Measurements from ENCODE around the gene DENND2C. TPM values are rescaled to one million over a fixed set of nuclear protein-coding genes. Genes with fewer than 3 reads are reported as not detected.

The DENND2C gene
- total RNA-seq, 1 experiment from 2014 or later: 3.6 TPM

DNA sequence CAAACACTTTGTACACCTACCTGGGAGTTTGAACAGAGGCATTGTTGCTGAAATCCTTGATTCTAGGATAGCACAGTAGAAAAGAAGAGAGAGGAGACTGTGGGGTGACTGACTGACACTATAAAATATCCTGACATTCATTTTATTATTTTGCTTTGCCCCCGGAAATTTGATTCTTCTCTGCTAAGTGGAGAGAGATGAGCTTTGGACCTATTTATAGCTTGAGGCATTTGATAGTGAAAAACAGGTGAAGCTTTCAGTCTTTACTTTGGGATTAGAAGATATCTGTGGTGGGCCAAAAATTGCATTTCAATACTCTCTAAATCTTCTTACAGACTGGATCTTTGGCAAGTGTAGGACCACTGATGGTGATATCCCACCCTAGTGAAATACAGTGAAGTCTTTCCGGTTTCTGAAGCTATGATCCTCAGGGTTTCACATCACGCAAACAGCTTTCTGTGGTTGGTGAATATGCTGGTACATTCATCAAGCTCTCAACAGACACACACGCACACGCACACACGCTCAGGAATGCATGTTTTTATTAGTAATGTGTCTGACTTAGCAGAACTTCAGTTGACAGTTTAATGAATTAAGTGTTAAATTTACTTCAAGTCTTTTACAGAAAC is 25.7 kb upstream of the DENND2C start, which contains the start of gene AMPD1:
TSS of gene AMPD1 (minus strand) at position 117 of the 629 bp plus-strand sequence. CDS start at position 42, 75 bp downstream.
- intact Hi-C loops (cut with micrococcal nuclease): no loop called here
- ChIA-PET CTCF (no interaction called here), RAD21 (ENCODE audit: low non-redundant PET in 1 of 2, low total read pairs in 2 of 2, uncharacterized antibody in 2 of 2, unreplicated experiment in 2 of 2) (no interaction called here), POLR2A (no interaction called here)
- TF ChIP-seq EZH2phosphoT487 (IDR thresholded peaks at IDR 0.05; ENCODE audit: borderline replicate concordance): no peak
- TF ChIP-seq SRF (IDR thresholded peaks at IDR 0.05; ENCODE audit: low read depth): no peak
- no peak for TF ChIP-seq SIN3A (IDR thresholded peaks at IDR 0.05; ENCODE audit: low read depth)
- TF ChIP-seq, protein P1, sequence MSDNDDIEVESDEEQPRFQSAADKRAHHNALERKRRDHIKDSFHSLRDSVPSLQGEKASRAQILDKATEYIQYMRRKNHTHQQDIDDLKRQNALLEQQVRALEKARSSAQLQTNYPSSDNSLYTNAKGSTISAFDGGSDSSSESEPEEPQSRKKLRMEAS (IDR thresholded peaks at IDR 0.05): no peak
- no peak for TF ChIP-seq JUND (IDR thresholded peaks at IDR 0.05)
- TF ChIP-seq SP1 (IDR thresholded peaks at IDR 0.05; ENCODE audit: low read depth): no peak
- no peak for TF ChIP-seq EZH2 (IDR thresholded peaks at IDR 0.05)
- no peak for TF ChIP-seq POLR2A (IDR thresholded peaks at IDR 0.05; ENCODE audit: borderline replicate concordance, extremely low read depth, insufficient read depth, insufficient read length)
- TF ChIP-seq, protein P2, sequence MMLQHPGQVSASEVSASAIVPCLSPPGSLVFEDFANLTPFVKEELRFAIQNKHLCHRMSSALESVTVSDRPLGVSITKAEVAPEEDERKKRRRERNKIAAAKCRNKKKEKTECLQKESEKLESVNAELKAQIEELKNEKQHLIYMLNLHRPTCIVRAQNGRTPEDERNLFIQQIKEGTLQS (IDR thresholded peaks at IDR 0.05): no peak
- TF ChIP-seq ELF1 (IDR thresholded peaks at IDR 0.05; ENCODE audit: borderline replicate concordance, low read depth): no peak
- no peak for TF ChIP-seq CEBPB (IDR thresholded peaks at IDR 0.05; ENCODE audit: low read depth)
- no peak for TF ChIP-seq FOSL1 (IDR thresholded peaks at IDR 0.05; ENCODE audit: low read depth)
- no peak for TF ChIP-seq YY1 (IDR thresholded peaks at IDR 0.05; ENCODE audit: extremely low read depth, insufficient replicate concordance, low read depth, low read length)
- TF ChIP-seq EGR1 (IDR thresholded peaks at IDR 0.05; ENCODE audit: low read depth): no peak
- no peak for TF ChIP-seq ZNF274 (IDR thresholded peaks at IDR 0.05; ENCODE audit: low read depth, low read length)
- TF ChIP-seq, protein P3, sequence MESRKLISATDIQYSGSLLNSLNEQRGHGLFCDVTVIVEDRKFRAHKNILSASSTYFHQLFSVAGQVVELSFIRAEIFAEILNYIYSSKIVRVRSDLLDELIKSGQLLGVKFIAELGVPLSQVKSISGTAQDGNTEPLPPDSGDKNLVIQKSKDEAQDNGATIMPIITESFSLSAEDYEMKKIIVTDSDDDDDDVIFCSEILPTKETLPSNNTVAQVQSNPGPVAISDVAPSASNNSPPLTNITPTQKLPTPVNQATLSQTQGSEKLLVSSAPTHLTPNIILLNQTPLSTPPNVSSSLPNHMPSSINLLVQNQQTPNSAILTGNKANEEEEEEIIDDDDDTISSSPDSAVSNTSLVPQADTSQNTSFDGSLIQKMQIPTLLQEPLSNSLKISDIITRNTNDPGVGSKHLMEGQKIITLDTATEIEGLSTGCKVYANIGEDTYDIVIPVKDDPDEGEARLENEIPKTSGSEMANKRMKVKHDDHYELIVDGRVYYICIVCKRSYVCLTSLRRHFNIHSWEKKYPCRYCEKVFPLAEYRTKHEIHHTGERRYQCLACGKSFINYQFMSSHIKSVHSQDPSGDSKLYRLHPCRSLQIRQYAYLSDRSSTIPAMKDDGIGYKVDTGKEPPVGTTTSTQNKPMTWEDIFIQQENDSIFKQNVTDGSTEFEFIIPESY (IDR thresholded peaks at IDR 0.05; ENCODE audit: extremely low read depth, insufficient replicate concordance, low read length): no peak
- TF ChIP-seq RAD21 (IDR thresholded peaks at IDR 0.05; ENCODE audit: low read depth): no peak
- H3K9me3 ChIP-seq (ENCODE audit: control insufficient read depth in 1 of 2, insufficient read depth in 1 of 2, low read depth in 1 of 2, low read length in 2 of 2): no peaks in the 10 kb centered on the region
- H3K36me3 ChIP-seq (ENCODE audit: control insufficient read depth in 1 of 2, insufficient read depth in 2 of 2, low read length in 2 of 2): no peaks in the 10 kb centered on the region
- H2AFZ ChIP-seq (ENCODE audit: low read depth, low read length, poor library complexity, severe bottlenecking): no peak within 1 kb of the TSS
- H3K27me3 ChIP-seq (ENCODE audit: insufficient read depth, low read length): no peaks in the 10 kb centered on the region
- no peaks in the 10 kb centered on the region for H4K20me1 ChIP-seq (ENCODE audit: insufficient read depth)
- ATAC-seq (no peak), DNase-seq (ENCODE audit: low read depth, low spot score) (no peak)
- H3K27ac ChIP-seq (ENCODE audit: low read depth, low read length): no peak within 1 kb of the TSS
- no TSS peak for BruUV-seq (replicated peaks)
- no peaks in the 10 kb centered on the region for H3K4me1 ChIP-seq (ENCODE audit: control insufficient read depth in 1 of 2, insufficient read depth in 2 of 2, low read length in 2 of 2)
- no peak within 1 kb of the TSS for H3K9ac ChIP-seq (ENCODE audit: low read length)
- H3K79me2 ChIP-seq (ENCODE audit: insufficient read depth, low read length): no peaks in the 10 kb centered on the region
- no peak within 1 kb of the TSS for H3K4me3 ChIP-seq (replicated peaks in 1 of 2; ENCODE audit: low read depth in 1 of 2, low read length in 2 of 2)
- H3K9me2 ChIP-seq (ENCODE audit: insufficient read depth): no peaks in the 10 kb centered on the region
- no peak within 1 kb of the TSS for H3K4me2 ChIP-seq (ENCODE audit: low read length)
